ENCODE results near the gene OR3A2. TPM values are rescaled to one million over a fixed set of nuclear protein-coding genes. Genes with fewer than 3 reads are reported as not detected.

OR3A2 gene
- total and polyA plus RNA-seq, 4 donors = 0.51 TPM; not detected in 3

Other genes with a start within 250 kb of the OR3A2 start
- gene OR1A2, start 188.8 kb downstream of the OR3A2 start, total RNA-seq = not detected
- not detected for gene OR1A2, start 188.8 kb downstream of the OR3A2 start, polyA plus RNA-seq
- gene OR1A1, start 178.6 kb downstream of the OR3A2 start, total RNA-seq = not detected
- gene OR1A1, start 178.6 kb downstream of the OR3A2 start, polyA plus RNA-seq = 1 to 10 TPM in 1 of 2 donors, not detected in 1; 1.1 TPM
- not detected for gene OR3A1, start 87.9 kb downstream of the OR3A2 start, total RNA-seq
- gene OR3A1, start 87.9 kb downstream of the OR3A2 start, polyA plus RNA-seq = not detected
- gene OR1E1, start 12.1 kb upstream of the OR3A2 start, total RNA-seq = not detected
- gene OR1E1, start 12.1 kb upstream of the OR3A2 start, polyA plus RNA-seq = not detected
- not detected for gene OR3A3, start 25.1 kb upstream of the OR3A2 start, total RNA-seq
- gene OR3A3, start 25.1 kb upstream of the OR3A2 start, polyA plus RNA-seq = not detected
- not detected for gene OR1E2, start 47.5 kb upstream of the OR3A2 start, total RNA-seq
- not detected for gene OR1E2, start 47.5 kb upstream of the OR3A2 start, polyA plus RNA-seq
- 1 to 10 TPM in 1 of 2 donors, not detected in 1; 1.4 TPM for gene SPATA22, start 85.5 kb upstream of the OR3A2 start, total RNA-seq
- under 1 TPM in 1 of 2 donors, not detected in 1; 0.67 TPM for gene SPATA22, start 85.5 kb upstream of the OR3A2 start, polyA plus RNA-seq
- gene ASPA, start 89.7 kb upstream of the OR3A2 start, total RNA-seq = 1 to 10 TPM; 3.2 to 6.6 TPM
- 1 to 10 TPM in 1 of 2 donors, under 1 TPM in 1; 0.10 to 4.5 TPM for gene ASPA, start 89.7 kb upstream of the OR3A2 start, polyA plus RNA-seq
- 1 to 10 TPM in 1 of 2 donors, under 1 TPM in 1; 0.49 to 2.0 TPM for gene TRPV3, start 171.5 kb upstream of the OR3A2 start, total RNA-seq
- gene TRPV3, start 171.5 kb upstream of the OR3A2 start, polyA plus RNA-seq = under 1 TPM in 1 of 2 donors, not detected in 1; 0.75 TPM
- gene TRPV1, start 223.1 kb upstream of the OR3A2 start, total RNA-seq = 1 to 10 TPM; 3.7 to 9.5 TPM
- 1 to 10 TPM; 1.9 to 2.6 TPM for gene TRPV1, start 223.1 kb upstream of the OR3A2 start, polyA plus RNA-seq
- gene SHPK, start 249.9 kb upstream of the OR3A2 start, total RNA-seq = 10 to 100 TPM in 1 of 2 donors, 1 to 10 TPM in 1; 7.4 to 15.8 TPM
- 1 to 10 TPM; 4.3 to 6.8 TPM for gene SHPK, start 249.9 kb upstream of the OR3A2 start, polyA plus RNA-seq

Measured in aorta (tissue), 4 donors.